ENCODE measurements around the gene PBXIP1.
"Not testable (repeated sequence)": the region's sequence is repeated elsewhere in the genome, so short reads cannot be mapped to it uniquely, and the experiment has no call there.

Gene PBXIP1

DNA sequence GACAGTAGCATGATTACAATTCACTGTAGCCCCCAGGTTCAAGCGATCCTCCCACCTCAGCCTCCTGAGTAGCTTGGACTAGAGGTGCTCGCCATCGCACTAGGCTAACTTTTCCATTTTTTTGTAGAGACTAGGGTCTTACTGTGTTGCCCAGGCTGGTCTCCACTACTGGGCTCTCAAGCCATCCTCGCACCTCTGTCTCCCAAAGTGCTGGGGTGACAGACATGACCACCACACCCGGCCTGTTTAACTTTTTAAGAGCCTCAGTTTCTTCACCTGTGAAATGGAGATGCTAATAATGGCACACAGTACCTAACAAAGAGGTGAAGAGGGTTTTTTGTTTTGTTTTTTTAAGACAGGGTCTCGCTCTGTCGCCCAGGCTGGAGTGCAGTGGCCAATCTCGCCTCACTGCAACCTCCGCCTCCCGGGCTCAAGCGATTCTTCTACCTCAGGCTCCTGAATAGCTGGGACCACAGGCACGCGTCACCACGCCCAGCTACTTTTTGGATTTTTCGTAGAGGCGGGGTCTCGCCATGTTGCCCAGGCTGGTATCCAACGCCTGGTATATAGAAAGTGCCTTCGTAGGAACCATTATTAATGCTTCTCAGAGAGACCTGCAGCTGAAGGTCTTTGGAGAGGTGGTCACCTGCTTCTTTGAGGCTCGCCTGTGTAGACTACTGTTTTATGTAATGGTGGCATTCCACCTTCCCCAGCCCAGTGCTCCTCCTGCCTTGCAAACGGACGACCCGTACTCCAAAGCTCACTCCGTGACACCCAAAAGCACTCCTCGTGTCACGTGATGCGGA lies 19.9 kb downstream of the PBXIP1 start:
- no peak for DNase-seq

DNA sequence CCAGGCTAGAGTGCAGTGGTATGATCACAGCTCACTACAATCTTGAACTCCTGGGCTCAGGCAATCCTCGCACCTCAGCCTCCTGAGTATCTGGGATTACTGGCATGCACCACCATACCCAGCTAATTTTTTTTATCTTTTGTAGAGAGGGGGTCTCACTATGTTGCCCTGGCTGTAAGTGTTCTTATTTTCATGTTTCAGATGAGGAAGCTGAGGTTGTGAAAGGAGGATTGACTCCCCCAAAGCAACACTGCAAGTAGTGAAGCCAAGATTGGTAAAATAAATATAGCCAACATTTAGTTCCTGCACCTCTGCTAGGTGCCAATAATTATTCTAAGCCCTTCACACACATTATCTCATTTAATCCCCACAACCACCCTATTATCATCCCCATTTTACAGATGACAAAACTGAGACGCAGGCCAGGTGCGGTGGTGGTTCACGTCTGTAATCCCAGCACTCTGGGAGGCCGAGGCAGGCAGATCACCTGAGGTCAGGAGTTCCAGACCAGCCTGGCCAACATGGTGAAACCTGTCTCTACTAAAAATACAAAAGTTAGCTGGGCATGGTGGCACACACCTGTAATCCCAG lies 21.4 kb downstream of the PBXIP1 start:
- DNase-seq: no peak

DNA sequence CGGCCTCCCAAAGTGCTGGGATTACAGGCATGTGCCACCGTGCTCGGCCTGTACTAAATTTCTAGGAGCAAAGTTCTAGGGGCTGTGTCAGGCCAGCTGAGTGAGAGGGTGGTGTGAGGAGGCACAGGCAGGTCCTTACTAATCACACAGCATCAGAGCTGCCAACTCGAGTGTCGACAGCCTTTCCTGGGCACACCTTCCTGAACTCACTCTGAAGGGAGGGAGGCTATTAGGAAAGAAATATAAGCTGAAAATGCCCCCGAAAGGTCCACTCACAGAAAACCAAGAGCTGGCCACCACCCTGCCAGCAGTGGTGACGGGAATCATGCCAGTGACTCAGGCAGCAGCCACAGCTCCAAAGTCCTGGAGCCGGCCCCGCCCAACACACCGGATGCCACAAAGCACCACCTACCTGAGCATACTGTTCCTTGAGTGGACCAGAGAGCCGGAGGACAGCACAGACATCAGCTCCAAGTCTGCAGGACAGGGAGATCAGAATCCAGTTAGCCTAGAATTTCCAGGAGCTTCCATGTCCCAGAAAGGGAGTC lies 23.9 kb downstream of the PBXIP1 start:
- no peak for DNase-seq

DNA sequence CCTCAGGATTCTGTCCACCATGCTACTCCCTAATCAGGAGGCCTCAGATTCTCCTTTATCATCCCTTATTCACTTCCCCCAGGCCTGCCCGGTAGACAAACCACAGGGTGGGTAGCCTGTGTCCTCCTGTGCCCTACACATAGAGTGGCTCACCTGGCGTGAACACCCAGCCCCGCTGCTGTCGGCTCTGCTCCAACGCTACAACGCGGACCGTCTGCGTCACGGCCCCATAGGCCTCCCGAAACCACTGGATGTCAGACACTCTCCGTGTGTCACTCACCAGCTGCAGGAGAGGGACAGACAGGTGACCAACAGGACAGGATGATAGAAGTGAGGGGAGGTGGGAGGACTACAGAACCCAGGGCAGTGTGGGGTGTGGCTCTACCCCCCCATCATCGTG lies 29.7 kb downstream of the PBXIP1 start:
- no peak for DNase-seq

DNA sequence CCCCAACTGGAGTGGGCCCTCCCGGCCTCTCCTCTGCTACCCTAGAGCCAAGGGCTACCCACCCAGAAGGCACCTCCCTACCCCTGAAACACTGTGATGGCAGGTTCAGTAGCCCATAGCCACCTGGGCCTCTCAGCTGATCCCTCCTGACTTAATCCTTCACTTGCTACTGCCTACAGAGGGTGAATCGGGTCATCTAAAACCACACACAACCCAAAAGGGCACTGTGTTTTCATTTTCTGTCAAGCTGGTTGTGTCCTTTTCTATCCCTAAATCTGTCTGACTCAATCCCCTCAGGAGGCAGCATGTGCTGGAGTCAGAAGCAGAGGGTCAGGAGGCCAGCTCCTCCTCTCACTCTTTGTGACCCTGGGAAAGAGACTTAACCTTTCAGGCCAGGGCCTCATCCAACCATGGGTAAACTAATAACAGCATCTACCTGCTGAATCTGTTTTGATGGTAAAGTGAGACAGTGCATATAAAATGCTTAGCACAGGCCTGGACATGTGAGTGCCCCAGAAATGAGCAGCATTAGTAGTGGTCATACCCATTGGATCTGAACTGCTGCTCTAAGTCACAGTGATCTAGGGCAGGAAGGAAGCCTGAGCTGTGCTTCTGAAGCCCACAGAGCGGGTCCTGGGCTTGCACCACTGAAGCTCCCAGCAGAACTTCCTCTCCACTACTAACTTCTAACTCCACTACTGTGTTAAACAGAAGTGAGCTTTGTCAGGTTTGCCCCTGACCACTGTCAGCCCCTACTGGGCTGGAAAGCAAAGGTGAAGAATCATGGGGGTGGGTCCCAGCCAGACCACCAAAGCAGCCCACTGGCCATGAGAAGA lies 30.3 kb downstream of the PBXIP1 start:
- no peak for DNase-seq

DNA sequence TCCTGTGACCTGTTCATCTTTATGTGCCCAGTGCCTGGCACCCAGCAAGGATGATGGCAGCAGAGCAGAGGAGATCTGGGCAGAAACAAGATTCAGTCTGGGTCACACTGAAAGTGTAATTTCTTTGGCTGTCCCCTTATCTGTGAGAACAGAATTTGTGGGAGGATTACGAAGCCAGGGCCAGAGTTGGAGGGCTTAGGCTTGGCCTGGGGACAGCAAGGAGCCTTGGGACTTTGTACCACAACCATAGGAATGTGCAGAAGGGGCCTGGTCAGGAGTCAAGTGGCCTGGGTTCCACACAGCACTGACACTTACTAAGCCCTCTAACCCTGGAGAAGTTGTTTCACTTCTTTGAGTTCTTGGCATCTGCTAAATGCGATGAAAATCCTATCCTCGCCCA lies 32.2 kb downstream of the PBXIP1 start:
- DNase-seq: no peak

DNA sequence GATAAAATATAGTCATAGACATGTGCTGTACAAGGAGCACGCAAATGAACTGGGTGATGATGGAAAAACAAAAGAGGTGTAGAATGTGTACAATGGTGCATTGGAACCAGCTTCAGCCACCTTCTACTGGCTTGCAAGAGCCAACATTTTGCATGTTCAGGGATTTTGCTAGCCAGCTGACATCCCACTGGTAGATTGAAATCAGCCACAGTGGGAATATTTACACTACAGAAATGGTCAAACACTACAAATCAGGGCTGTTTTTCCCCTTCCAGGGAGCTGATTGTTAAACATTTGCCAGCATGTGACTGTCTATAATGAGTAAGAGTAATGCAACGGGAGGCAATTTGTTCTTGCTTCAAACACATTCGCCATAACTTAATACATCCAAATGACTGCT lies 42.6 kb downstream of the PBXIP1 start:
- DNase-seq: no peak

DNA sequence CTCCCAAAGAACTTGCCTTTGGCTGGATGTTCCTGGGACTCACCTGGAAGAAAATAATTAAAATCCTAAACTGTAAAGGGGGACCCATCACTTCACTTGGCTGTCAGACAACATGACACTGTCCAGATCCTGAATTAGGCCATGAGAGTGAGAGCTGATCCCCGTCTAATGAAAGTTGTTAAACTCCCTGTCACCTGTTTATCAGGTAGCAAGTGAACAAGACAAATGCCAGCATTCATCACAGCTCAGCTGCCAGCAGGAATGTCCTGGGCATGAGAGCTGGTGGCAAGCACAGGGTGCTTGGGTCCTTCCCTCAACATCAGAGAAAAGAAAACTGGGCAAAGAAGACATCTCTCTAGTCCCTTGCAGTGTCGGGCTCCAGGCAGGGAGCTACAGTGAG lies 43.1 kb downstream of the PBXIP1 start:
- DNase-seq: no peak

DNA sequence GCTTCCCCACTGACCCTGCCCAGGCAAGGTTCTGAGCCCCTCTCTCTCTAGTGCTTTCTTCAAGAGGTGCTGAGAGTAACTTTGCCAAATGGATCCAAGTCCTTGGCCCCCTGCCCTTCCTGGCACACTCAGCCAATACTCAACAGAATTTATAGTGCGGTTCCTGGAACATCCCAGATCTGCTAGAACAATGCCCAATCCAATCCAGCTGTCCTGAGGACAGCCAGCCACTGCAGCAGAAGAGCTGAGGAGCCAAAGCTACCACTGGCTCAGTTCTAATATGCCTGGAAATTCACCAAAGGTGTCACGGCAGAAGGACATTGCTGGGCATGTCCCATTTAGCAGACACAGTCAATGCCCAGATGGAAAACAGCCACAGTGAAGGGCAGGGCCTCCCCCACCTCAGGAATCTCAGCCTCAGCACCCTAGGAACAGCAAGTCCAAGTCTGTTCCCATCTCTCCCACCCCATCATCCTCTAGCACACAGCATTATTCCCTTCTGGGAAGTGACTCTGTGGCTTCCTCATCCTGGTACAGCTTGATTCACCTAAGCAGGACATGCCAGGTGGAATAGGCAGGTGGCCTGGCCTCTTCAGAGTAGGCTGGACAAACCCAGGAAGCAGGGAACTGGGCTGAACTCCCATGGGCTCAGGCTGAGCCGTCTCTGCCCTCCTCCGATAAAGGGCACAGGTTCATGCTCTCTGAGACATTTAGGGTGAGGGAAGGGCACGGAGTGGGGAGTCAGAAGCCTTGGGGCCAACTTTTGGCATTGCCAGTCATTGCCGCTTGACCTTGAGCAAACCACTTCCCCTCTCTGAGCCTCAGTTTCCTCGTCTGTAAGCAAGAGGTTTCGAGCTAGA lies 44.0 kb downstream of the PBXIP1 start:
- no peak for DNase-seq

DNA sequence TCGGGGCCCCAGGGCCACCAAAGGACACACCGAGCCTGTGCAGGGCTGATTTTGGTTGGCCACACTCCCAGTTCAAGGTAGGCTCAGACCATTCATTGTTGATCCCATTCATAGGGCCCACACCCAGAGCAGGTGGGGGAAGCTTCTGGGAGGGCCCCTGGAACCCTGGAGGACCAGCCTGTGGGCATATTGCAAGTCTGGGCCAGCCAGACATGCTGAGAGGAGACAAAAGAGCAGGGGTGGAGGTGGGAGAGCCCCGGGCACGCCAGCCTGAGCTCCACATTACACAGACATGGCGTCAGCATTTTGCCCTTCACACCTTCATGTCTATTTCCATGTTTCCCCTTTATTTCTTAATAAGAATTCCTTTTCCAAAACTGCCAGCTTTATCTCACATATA lies 45.0 kb downstream of the PBXIP1 start:
- no peak for DNase-seq

DNA sequence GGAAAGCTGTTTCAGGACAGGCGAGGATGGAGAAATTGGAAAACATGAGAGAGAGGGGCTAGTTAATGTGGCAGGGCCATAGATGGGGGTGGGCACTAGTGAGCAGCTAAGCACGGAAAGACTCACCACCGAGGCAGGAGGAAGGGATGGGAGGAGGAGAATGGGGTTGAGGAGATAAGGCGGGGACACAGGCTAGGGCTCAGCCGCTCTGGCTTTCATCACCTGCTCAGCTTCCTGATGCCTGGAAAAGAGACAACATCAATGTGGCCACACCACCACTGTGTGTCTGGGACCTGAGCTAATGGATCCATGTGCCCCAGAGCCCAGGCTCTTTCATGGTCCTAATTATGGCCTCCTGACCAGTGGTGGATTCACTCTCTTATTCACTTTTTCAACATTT lies 47.0 kb downstream of the PBXIP1 start:
- no peak for DNase-seq

DNA sequence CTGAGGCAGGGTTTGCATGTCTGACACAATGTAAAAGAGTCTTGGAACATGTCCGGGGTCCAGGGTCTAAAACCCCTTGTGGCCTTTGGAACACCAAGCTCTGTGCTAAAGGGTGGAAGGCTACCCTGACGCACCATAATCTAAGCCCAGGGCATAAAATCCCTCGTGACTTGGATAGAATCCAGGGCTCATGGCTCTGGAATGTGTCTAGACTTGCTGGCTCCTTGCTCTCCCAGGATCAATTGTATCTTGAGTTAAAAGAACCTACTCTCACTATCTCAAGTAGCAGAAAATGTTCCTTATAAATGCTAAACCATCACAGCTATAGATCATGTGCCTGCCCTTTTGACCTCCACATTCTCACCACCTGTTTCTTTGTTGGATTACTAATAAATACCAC lies 47.8 kb downstream of the PBXIP1 start:
- not testable (repeated sequence) for DNase-seq

DNA sequence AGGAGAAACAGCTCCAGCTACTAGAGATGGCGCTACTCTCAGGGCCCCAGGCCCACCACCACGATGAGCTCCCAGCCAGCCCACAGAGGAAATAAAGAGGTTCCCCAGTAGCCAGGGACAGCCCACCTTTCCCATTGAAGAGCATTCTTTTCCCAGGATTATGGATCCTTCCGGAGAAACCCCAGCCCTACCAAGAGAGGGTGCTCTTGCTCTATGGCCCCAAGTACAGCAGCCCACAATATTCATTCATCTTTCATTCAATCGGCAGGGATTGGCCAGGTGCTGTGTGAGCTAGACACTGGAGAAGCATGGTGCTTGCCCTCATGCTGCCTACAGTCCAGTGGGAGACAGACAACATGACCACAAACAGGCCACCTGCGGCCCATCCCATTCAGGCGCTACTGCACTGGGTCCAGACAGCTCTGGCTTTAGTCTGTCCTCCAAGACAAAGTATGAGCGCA lies 49.2 kb downstream of the PBXIP1 start:
- peak in 1 of 2 donors; percentile 18 for DNase-seq

DNA sequence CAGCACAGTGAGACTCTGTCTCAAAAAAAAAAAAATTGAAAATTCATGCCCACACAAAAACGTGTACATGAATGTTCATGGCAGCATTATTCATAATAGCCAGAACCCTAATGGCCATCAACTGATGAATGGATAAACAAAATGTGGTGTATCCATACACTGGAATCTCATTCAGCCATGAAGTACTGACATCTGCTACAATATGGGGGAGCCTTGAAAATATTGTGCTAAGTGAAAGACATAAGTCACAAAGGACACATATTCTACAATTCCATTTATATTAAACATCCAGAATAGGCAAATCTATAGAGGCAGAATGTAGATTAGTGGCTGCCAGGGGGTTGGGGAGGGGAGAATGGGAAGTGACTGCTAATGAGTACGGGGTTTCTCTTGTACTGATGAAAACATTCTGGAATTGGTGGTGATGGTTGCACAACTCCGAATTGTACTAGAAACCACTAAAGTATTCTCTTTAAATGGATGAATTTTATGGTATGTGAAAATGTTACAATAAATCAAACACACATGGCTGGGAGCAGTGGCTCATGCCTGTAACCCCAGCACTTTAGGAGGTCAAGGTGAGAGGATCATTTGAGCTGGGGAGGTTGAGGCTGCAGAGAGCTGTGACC lies 52.8 kb downstream of the PBXIP1 start:
- no peak for DNase-seq

DNA sequence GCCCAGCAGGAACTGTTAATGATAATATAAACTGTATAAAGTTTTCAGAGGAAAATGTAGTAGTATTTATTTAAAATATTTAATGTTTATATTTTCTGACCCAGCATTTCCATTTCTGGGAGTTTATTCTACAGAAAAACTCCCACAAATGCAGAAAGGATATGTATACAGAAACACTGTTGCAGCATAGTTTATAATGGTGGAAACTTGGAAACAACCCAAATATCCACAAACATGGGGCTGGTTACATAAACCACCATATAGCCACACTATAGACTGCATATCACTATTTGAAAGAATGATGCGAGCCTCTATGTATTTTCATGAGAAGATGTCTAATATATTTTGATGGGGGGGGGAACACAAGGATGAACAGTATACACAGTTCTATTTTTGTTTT lies 54.3 kb downstream of the PBXIP1 start:
- DNase-seq: no peak

DNA sequence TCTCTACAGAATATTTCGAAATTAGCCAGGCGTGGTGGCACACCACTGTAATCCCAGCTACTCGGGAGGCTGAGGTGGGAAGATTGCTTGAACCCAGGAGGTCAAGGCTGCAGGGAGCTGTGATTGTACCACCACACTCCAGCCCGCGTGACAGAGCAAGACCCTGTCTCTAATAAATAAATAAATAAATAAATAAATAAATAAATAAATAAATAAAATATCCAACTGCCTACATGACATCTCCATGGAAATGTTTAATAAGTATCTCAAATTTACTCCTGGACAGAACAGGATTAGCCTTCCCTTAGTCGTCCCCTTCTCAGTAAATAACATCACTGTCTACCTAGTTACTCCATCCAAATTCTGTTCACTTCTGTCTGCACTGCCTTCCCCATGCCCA lies 56.9 kb downstream of the PBXIP1 start:
- DNase-seq: no peak

DNA sequence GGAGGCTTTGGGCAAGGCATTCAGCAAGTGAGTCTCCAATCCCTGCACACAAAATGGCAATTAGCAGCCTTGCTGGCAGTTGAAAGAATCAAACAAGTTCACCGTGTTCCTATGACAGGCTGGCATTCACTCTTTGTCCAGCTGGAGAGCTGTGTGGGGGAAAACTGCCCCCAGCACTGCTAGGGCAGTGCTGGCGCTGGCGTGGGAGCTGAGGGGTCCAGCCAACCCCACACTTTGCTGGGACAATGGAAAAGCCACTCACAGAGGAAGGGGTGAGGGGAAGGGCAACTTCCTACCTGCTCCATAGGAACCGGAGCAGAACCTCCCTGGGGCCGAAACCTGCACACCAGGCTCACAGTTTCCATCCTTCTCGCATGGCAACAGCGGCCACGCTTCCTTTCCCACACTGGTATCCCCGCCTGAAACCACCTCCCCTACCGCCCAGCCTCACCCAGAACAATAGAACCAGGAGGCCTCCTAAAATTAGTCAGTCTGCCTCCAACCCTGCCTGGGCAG lies 59.1 kb downstream of the PBXIP1 start:
- DNase-seq: no peak

DNA sequence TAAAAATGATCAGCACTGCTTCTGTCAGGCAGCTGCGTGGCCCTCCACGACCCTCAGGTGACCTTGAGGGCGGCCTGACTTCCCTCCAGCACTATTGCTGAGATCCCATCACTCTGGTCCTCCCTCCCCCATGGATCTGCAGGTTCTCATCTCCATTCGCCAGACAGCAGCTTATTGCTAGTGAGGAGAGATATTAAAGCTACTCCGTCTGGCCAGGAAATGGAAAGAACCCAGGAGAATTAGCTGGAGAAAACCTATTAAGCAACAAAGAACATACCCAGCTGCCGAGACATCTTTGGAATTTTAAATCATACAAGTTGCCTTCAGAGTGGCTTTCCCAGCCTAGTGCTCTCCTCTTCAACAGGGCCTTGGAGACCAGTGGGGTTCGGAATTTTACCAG lies 60.1 kb downstream of the PBXIP1 start:
- DNase-seq: no peak
